Gastroesophageal sphincter (tissue), 4 donors: ENCODE measurements around the gene ASIC4. TPM values are rescaled to one million over a fixed set of nuclear protein-coding genes. Genes with fewer than 3 reads are reported as not detected.
A peak's percentile ranks its signal among the peaks of the same experiment; 100 is the strongest.

Experiments
- ATAC-seq: fragments of 150-250 bp; one replicate; pipeline ENCODE4 v1.9.1; 2016; ENCODE audit warnings: mild to moderate bottlenecking, moderate library complexity
- H3K27ac ChIP-seq, 4 donors: fragments of 200-600 bp; sonication (generic) in 3 of 4; 1 replicate in 3 of 4; 2 replicates in 1 of 4; pipeline ENCODE4 v1.5.1; 2016 to 2019
- H3K27me3 ChIP-seq: fragments of 200-600 bp; sonication (generic); one replicate; pipeline ENCODE4 v1.5.1; 2019
- H3K36me3 ChIP-seq, 2 donors: fragments of 200-600 bp; sonication (generic); one replicate each; pipeline ENCODE4 v1.5.1; 2019; ENCODE audit warnings: control low read depth in 1 of 2
- H3K4me1 ChIP-seq, 3 donors: fragments of 200-600 bp; sonication (generic); 1 replicate in 2 of 3; 2 replicates in 1 of 3; pipeline ENCODE4 v1.5.1; 2016 to 2019; ENCODE audit warnings: control low read depth in 2 of 3
- H3K4me3 ChIP-seq, 2 donors: fragments of 200-600 bp; sonication (generic); one replicate each; pipeline ENCODE4 v1.5.1; 2019; ENCODE audit warnings: mild to moderate bottlenecking in 1 of 2, moderate library complexity in 1 of 2
- H3K9me3 ChIP-seq, 3 donors: fragments of 200-600 bp; sonication (generic); one replicate each; pipeline ENCODE4 v1.5.1; 2017 to 2019; ENCODE audit warnings: control low read depth in 2 of 3
- CTCF ChIP-seq, 4 experiments: fragments of 200-600 bp in 2 of 4; fragments of 450-650 bp in 2 of 4; sonication (generic) in 1 of 4; IDR thresholded peaks; one replicate each; pipeline ENCODE4 v1.5.1; 2017 to 2019; ENCODE audit warnings: antibody characterized with exemption in 4 of 4, mild to moderate bottlenecking in 2 of 4, moderate library complexity in 2 of 4
- EP300 ChIP-seq: sonication (generic); formaldehyde crosslinking; IDR thresholded peaks from one replicate; pipeline ENCODE4 v1.6.1; 2017; ENCODE audit warnings: antibody characterized with exemption, mild to moderate bottlenecking
- POLR2A ChIP-seq, 2 donors: fragments of 450-650 bp; IDR thresholded peaks; one replicate each; pipeline ENCODE4 v1.6.1; 2017; ENCODE audit warnings: antibody characterized with exemption in 2 of 2, mild to moderate bottlenecking in 2 of 2, moderate library complexity in 1 of 2
- POLR2AphosphoS5 ChIP-seq: sonication (generic); formaldehyde crosslinking; IDR thresholded peaks from one replicate; pipeline ENCODE4 v1.6.1; 2017; ENCODE audit warnings: antibody characterized with exemption
- WGBS, 2 donors: methylation state at CpG; one replicate each; pipeline ENCODE4 v1.1.5; 2018; ENCODE audit warnings: low coverage in 1 of 2; 5-methylcytosine and 5-hydroxymethylcytosine counted together
- total RNA-seq, 4 donors: library from RNA; depleted of rRNA; stranded (reverse); fragments of >200 nt; gene quantifications; one replicate each; pipeline ENCODE4 v1.1.0, GENCODE V29; 2016

ASIC4 gene
- total RNA-seq, 4 donors from 2014 or later, result 0.16 TPM; not detected in 3

- Histone ChIP-seq H3K36me3 (no peaks in the 10 kb centered on the region), H3K4me1 (peaks cover 0 to 40% (median 34%) of the 10 kb centered on the region in 3 donors), H3K9me3 (no peaks in the 10 kb centered on the region), H3K27me3 (peaks cover 63% of the 10 kb centered on the region), H3K27ac (no peak overlapping the region), H3K4me3 (no peak overlapping the region)
- 67 to 86% methylated on average over 2 to 4 of the region's 9 CpGs for WGBS, 2 donors
- no peak for ATAC-seq
- TF ChIP-seq POLR2AphosphoS5 (no peak), CTCF (IDR thresholded peaks at IDR 0.05) (no peak)
Measured at GRCh38 chr2:219525533-219526232, 11.4 kb downstream of the ASIC4 start.

- Histone ChIP-seq H3K4me1 (peaks cover 0 to 32% (median 27%) of the 10 kb centered on the region in 3 donors), H3K4me3 (no peak overlapping the region), H3K9me3 (no peaks in the 10 kb centered on the region), H3K36me3 (no peaks in the 10 kb centered on the region), H3K27ac (no peak overlapping the region), H3K27me3 (peaks cover 68% of the 10 kb centered on the region)
- WGBS, 2 donors, result 60 to 63% methylated on average over 6 to 8 of the region's 11 CpGs
- TF ChIP-seq CTCF (IDR thresholded peaks at IDR 0.05), result no peak
- no peak for TF ChIP-seq POLR2A (IDR thresholded peaks at IDR 0.05)
- TF ChIP-seq POLR2AphosphoS5, result no peak
- no peak for TF ChIP-seq EP300
- no peak for ATAC-seq
Measured at GRCh38 chr2:219526320-219527075, 12.2 kb downstream of the ASIC4 start.

DNA sequence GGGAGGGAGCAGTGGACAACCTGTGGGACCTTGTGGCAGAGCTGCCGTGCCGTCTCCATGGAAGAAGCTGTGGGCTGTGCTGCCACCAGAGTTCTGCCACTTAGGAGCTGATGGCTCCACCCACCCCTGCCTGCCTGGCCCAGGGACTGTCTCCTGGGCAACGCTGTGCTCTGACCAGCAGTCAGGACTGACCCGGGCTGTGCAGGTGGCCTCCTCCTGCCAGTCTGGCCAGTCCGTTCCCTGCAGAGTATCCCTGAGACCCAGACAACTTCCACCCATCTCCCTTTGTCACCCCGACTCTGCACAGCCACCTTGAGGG lies 12.8 kb downstream of the ASIC4 start:
- no peak overlapping the region for H3K4me3 ChIP-seq
- 42% methylated on average over 2 of the region's 6 CpGs; no CpG with 5 or more reads in 1 of the 2 donors for WGBS, 2 donors
- H3K27ac ChIP-seq, result no peak overlapping the region
- ATAC-seq, result no peak
- H3K4me1 ChIP-seq, result peaks cover 0 to 26% (median 23%) of the 10 kb centered on the region in 3 donors
- no peaks in the 10 kb centered on the region for H3K9me3 ChIP-seq
- TF ChIP-seq POLR2A (IDR thresholded peaks at IDR 0.05) (peak in 1 of 2 donors; percentile 5), EP300 (no peak), POLR2AphosphoS5 (no peak), CTCF (IDR thresholded peaks at IDR 0.05) (no peak)
- peaks cover 70% of the 10 kb centered on the region for H3K27me3 ChIP-seq
- H3K36me3 ChIP-seq, result no peaks in the 10 kb centered on the region

DNA sequence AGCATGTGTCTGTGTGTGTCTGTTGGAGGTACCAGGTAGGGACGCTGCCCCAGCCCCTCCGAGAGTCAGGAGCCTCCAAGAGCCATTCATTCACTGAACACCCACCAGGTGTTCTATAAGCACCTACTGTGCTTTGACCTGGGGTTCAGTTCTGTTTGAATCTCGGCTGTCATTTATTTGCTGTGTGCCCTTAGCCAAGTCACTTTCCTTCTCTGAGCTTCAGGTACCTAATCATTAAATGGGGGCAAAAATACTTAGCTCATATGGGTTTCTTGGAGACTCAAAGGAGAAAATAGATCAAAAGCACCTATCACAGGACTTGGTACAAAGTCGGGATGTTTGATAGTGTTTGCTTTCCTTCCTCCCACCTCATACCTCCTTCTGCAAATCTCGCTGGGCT lies 13.2 kb downstream of the ASIC4 start:
- Histone ChIP-seq H3K36me3 (no peaks in the 10 kb centered on the region), H3K4me3 (no peak overlapping the region), H3K4me1 (peaks cover 0 to 22% (median 19%) of the 10 kb centered on the region in 3 donors), H3K9me3 (no peaks in the 10 kb centered on the region), H3K27me3 (peaks cover 70% of the 10 kb centered on the region), H3K27ac (no peak overlapping the region)
- no peak for ATAC-seq
- WGBS, 2 donors, result 58% methylated on average over 3 of the region's 5 CpGs; no CpG with 5 or more reads in 1 of the 2 donors
- no peak for TF ChIP-seq POLR2AphosphoS5
- TF ChIP-seq CTCF (IDR thresholded peaks at IDR 0.05), result no peak
- TF ChIP-seq EP300, result no peak
- no peak for TF ChIP-seq POLR2A (IDR thresholded peaks at IDR 0.05)
